Natural killer cell (primary cell): ENCODE measurements around the gene KIDINS220. TPM values are rescaled to one million over a fixed set of nuclear protein-coding genes. Genes with fewer than 3 reads are reported as not detected.

Experiments used
- ATAC-seq, 3 donors: fragments of 150-1000 bp in 2 of 3; fragments of 200-7000 bp in 1 of 3; cut with Tn5 transposase; 1 replicate in 1 of 3; 2 replicates in 2 of 3; pipeline ENCODE4 v1.10.0; 2021; ENCODE audit warnings: mild to moderate bottlenecking in 2 of 3, moderate library complexity in 2 of 3
- DNase-seq, 2 donors: peaks; one replicate each; pipeline versions ENCODE4 v3.0.0 to v3.0.0-alpha.2; 2013 to 2021; ENCODE audit warnings: mixed read lengths in 1 of 2
- H3K27ac ChIP-seq: one replicate; pipeline ENCODE4 v1.5.1; 2013; ENCODE audit warnings: mild to moderate bottlenecking, low read length
- H3K27me3 ChIP-seq: one replicate; pipeline ENCODE4 v1.6.1; 2013; ENCODE audit warnings: low read length; ENCODE audit not compliant: control insufficient read depth, insufficient read depth
- H3K36me3 ChIP-seq: one replicate; pipeline ENCODE4 v1.6.1; 2013; ENCODE audit warnings: low read length; ENCODE audit not compliant: control insufficient read depth, insufficient read depth
- H3K4me1 ChIP-seq: one replicate; pipeline ENCODE4 v1.6.1; 2013; ENCODE audit warnings: low read length; ENCODE audit not compliant: control insufficient read depth, insufficient read depth
- H3K4me3 ChIP-seq: one replicate; pipeline ENCODE4 v1.5.1; 2013; ENCODE audit warnings: low read length
- H3K9me3 ChIP-seq: one replicate; pipeline ENCODE4 v1.6.1; 2013; ENCODE audit warnings: low read length; ENCODE audit not compliant: control insufficient read depth, insufficient read depth
- H3K27ac Mint-ChIP-seq, 2 donors: one replicate each; pipeline ENCODE4 v1.8.0; 2022; ENCODE audit warnings: mild to moderate bottlenecking in 2 of 2, mixed read lengths in 2 of 2, moderate library complexity in 1 of 2
- H3K27me3 Mint-ChIP-seq, 2 donors: one replicate each; pipeline ENCODE4 v1.8.0; 2022; ENCODE audit warnings: low read depth in 2 of 2, mixed read lengths in 2 of 2
- H3K36me3 Mint-ChIP-seq: one replicate; pipeline ENCODE4 v1.8.0; 2022; ENCODE audit warnings: mixed read lengths
- H3K4me1 Mint-ChIP-seq, 2 donors: one replicate each; pipeline ENCODE4 v1.8.0; 2022; ENCODE audit warnings: mixed read lengths in 2 of 2
- H3K4me3 Mint-ChIP-seq: one replicate; pipeline ENCODE4 v1.8.0; 2022; ENCODE audit warnings: mild to moderate bottlenecking, moderate library complexity, mixed read lengths
- H3K9me3 Mint-ChIP-seq, 2 donors: one replicate each; pipeline ENCODE4 v1.8.0; 2022; ENCODE audit warnings: mixed read lengths in 2 of 2
- WGBS: methylation state at CpG from one replicate; pipeline ENCODE4 v1.1.7; 2013; ENCODE audit warnings: missing lambda C conversion rate; ENCODE audit not compliant: insufficient coverage; 5-methylcytosine and 5-hydroxymethylcytosine counted together
- intact Hi-C: fragments of 100-400 bp; cut with micrococcal nuclease; formaldehyde crosslinking; loops from one replicate; pipeline ENCODE4 v1.14.2; 2022
- total RNA-seq, 4 donors: library from RNA; stranded (reverse); fragments of 120-200 nt in 1 of 4; gene quantifications; one replicate each; pipeline versions ENCODE4 v1.2.3 to v1.2.4, GENCODE V29; 2013 to 2022
- TF ChIP-seq, protein P1 (sequence below): fragments of 200-600 bp; IDR thresholded peaks from one replicate; pipeline ENCODE4 v1.8.0; 2022; ENCODE audit warnings: antibody characterized with exemption

KIDINS220 gene
- total RNA-seq, 3 donors from 2014 or later (not counting 1 experiment from before 2014, with no cell fraction given): 54.1 to 84.2 (median 71.5) TPM

DNA sequence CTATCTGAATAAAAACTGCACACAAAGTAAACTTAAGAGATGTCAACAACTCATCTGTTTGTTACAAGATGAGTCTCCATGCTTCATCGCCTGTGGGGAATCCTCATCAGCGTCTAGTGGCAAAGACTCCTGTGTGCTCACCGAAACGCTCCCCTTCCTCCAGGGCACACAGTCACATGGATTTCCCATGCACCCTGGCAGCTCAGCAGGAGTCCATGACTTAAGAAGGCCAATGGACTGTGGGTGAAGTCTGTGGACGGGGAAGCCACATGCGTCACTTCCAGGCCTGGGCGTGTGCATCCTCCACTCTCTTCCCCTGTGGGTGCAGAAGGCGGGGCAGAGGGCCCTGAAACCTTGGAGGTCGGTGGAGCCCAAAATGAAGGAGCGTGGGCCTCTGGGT lies 114.4 kb downstream of the KIDINS220 start:
- Mint-ChIP-seq H3K27me3 (no peaks in the 10 kb centered on the region), H3K36me3 (no peaks in the 10 kb centered on the region), H3K4me3 (no peak overlapping the region), H3K9me3 (no peaks in the 10 kb centered on the region), H3K4me1 (no peaks in the 10 kb centered on the region), H3K27ac (no peak overlapping the region)
- Histone ChIP-seq H3K27me3 (no peaks in the 10 kb centered on the region), H3K27ac (no peak overlapping the region), H3K4me1 (no peaks in the 10 kb centered on the region), H3K4me3 (no peak overlapping the region), H3K36me3 (peaks cover 3% of the 10 kb centered on the region), H3K9me3 (no peaks in the 10 kb centered on the region)
- DNase-seq (no peak), ATAC-seq (no peak)
- intact Hi-C loops: no loop called here
- TF ChIP-seq, protein P1, sequence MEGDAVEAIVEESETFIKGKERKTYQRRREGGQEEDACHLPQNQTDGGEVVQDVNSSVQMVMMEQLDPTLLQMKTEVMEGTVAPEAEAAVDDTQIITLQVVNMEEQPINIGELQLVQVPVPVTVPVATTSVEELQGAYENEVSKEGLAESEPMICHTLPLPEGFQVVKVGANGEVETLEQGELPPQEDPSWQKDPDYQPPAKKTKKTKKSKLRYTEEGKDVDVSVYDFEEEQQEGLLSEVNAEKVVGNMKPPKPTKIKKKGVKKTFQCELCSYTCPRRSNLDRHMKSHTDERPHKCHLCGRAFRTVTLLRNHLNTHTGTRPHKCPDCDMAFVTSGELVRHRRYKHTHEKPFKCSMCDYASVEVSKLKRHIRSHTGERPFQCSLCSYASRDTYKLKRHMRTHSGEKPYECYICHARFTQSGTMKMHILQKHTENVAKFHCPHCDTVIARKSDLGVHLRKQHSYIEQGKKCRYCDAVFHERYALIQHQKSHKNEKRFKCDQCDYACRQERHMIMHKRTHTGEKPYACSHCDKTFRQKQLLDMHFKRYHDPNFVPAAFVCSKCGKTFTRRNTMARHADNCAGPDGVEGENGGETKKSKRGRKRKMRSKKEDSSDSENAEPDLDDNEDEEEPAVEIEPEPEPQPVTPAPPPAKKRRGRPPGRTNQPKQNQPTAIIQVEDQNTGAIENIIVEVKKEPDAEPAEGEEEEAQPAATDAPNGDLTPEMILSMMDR: no peak
- WGBS: 82% methylated on average over 10 of the region's 10 CpGs

DNA sequence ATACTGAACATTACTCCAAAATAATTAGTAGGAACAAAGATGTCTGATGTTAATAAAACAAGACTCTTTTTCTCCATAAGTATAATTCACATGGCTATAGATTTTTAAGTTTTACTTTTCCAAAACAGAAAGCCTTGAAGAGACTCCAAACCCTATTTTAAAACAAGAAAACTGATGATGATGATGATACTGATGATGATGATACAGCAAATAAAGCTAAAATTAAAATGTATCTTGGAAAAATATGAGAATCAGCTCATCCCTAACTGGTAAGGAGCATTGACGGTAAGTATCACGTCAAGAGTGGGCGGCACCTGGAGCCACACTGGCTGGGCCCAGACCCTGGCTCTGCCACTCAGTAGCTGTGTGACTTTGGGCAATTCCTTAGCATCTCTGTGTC lies 116.0 kb downstream of the KIDINS220 start:
- Histone ChIP-seq H3K4me1 (no peaks in the 10 kb centered on the region), H3K27ac (no peak overlapping the region), H3K9me3 (no peaks in the 10 kb centered on the region), H3K36me3 (no peaks in the 10 kb centered on the region), H3K4me3 (no peak overlapping the region), H3K27me3 (no peaks in the 10 kb centered on the region)
- no peaks in the 10 kb centered on the region for H3K9me3 Mint-ChIP-seq
- no peaks in the 10 kb centered on the region for H3K27me3 Mint-ChIP-seq
- TF ChIP-seq, protein P1: no peak
- no peak overlapping the region for H3K4me3 Mint-ChIP-seq
- no peak for DNase-seq
- intact Hi-C loops: no loop called here
- H3K36me3 Mint-ChIP-seq: no peaks in the 10 kb centered on the region
- ATAC-seq: no peak
- WGBS: 100% methylated on average over 3 of the region's 3 CpGs
- H3K27ac Mint-ChIP-seq: no peak overlapping the region
- H3K4me1 Mint-ChIP-seq: no peaks in the 10 kb centered on the region

DNA sequence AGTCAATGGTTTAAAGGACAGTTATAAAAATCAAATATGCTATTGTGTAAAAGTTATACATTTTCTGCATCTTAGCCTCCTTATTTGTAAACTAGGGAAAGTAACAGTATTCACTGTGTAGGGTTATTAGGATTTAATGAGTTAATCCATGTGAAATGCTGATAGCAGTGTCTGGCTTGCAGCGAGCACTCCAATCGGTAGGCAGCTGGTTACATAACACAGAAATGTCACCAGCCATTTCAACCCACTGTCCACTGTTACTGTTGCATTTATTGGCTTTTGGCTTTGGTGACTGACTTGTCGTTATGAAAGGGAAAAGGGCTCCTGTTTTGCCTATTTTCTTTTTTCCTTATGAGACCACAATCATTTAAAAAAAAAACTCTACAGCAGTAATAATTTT lies 116.7 kb downstream of the KIDINS220 start:
- Histone ChIP-seq H3K4me3 (no peak overlapping the region), H3K36me3 (no peaks in the 10 kb centered on the region), H3K9me3 (no peaks in the 10 kb centered on the region), H3K27me3 (no peaks in the 10 kb centered on the region), H3K27ac (no peak overlapping the region), H3K4me1 (no peaks in the 10 kb centered on the region)
- intact Hi-C loops: no loop called here
- WGBS: 92% methylated on average over 2 of the region's 3 CpGs
- no peaks in the 10 kb centered on the region for H3K36me3 Mint-ChIP-seq
- no peak overlapping the region for H3K4me3 Mint-ChIP-seq
- H3K4me1 Mint-ChIP-seq: no peaks in the 10 kb centered on the region
- no peaks in the 10 kb centered on the region for H3K9me3 Mint-ChIP-seq
- no peak overlapping the region for H3K27ac Mint-ChIP-seq
- TF ChIP-seq, protein P1: no peak
- DNase-seq: no peak
- H3K27me3 Mint-ChIP-seq: peaks cover 4 to 7% of the 10 kb centered on the region in 2 donors
- ATAC-seq: no peak

DNA sequence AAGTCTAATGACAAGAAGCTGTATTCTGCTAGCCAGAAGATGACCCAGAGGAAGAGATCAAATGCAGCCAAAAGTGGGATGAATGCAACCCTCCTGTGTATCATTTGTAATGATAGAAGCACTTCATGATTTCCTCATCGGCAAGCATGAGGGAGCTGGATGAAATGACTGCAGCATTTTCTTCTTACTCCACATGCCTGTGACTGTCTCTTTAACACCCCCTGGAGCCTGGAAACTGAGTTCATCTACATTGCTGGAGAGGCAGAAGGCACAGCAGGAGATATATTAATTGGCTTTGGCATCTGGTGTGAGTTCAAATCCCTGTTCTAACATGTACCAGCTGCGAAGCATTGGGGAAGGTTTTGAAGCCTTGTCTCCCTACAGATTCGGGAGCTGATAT lies 117.9 kb downstream of the KIDINS220 start:
- Mint-ChIP-seq H3K27me3 (peaks cover 5 to 10% of the 10 kb centered on the region in 2 donors), H3K4me1 (no peaks in the 10 kb centered on the region), H3K9me3 (no peaks in the 10 kb centered on the region), H3K27ac (no peak overlapping the region), H3K36me3 (no peaks in the 10 kb centered on the region), H3K4me3 (no peak overlapping the region)
- no peaks in the 10 kb centered on the region for H3K27me3 ChIP-seq
- no peak overlapping the region for H3K4me3 ChIP-seq
- no peaks in the 10 kb centered on the region for H3K36me3 ChIP-seq
- intact Hi-C loops: no loop called here
- TF ChIP-seq, protein P1: no peak
- no peak for ATAC-seq
- no peak for DNase-seq
- no peaks in the 10 kb centered on the region for H3K4me1 ChIP-seq
- no peak overlapping the region for H3K27ac ChIP-seq
- WGBS: 93% methylated on average over 3 of the region's 3 CpGs
- no peaks in the 10 kb centered on the region for H3K9me3 ChIP-seq
